Mucosa of descending colon (tissue), 3 donors: ENCODE measurements around the gene PROSER2. TPM values are rescaled to one million over a fixed set of nuclear protein-coding genes. Genes with fewer than 3 reads are reported as not detected.
A peak's percentile ranks its signal among the peaks of the same experiment; 100 is the strongest.

Experiments
- ATAC-seq: fragments of 200-7000 bp; cut with Tn5 transposase; one replicate; pipeline ENCODE4 v1.9.1; 2020; ENCODE audit warnings: mild to moderate bottlenecking, moderate library complexity
- DNase-seq, 3 donors: peaks; one replicate each; pipeline ENCODE4 v3.0.0-alpha.2; 2020
- H3K36me3 ChIP-seq: fragments of 200-600 bp; one replicate; pipeline ENCODE4 v1.8.0; 2021; ENCODE audit warnings: low read depth, mild to moderate bottlenecking
- H3K4me1 ChIP-seq: fragments of 200-600 bp; one replicate; pipeline ENCODE4 v1.8.0; 2021; ENCODE audit warnings: low read depth, mild to moderate bottlenecking
- H3K4me3 ChIP-seq: fragments of 200-600 bp; one replicate; pipeline ENCODE4 v1.8.0; 2021; ENCODE audit warnings: mild to moderate bottlenecking
- H3K9me3 ChIP-seq: fragments of 200-600 bp; one replicate; pipeline ENCODE4 v1.8.0; 2021; ENCODE audit warnings: mild to moderate bottlenecking
- intact Hi-C, 2 donors: fragments of 100-400 bp; cut with DNase I in 1 of 2; cut with micrococcal nuclease in 1 of 2; formaldehyde crosslinking; loops; one replicate each; pipeline versions ENCODE4 v1.11.0 to v1.11.1; 2022; cut with DNase I, micrococcal nuclease
- total RNA-seq, 3 donors: library from RNA; stranded (reverse); fragmentation: NEBNext Ultra II Directional in 2 of 3; extraction: Animal tissue kit (Norgen Biotek cat#: 25700) in 2 of 3; gene quantifications; one replicate each; pipeline versions ENCODE4 v1.2.1 to v1.2.4, GENCODE V29; 2021 to 2023
- TF ChIP-seq, protein P1 (sequence below): fragments of 200-600 bp; IDR thresholded peaks from one replicate; pipeline ENCODE4 v1.8.0; 2022; ENCODE audit warnings: antibody characterized with exemption, mild to moderate bottlenecking
- donor health status: DM: no; HTN: no; CAD: no; lungs with moderate emphysema.
- donor health status: DM: no; HTN: no; CAD: no.
- donor health status: DM: no; HTN: yes; CAD: no.

PROSER2 gene
- total RNA-seq, 3 donors from 2014 or later, result 3.9 to 10.4 (median 6.2) TPM

DNA sequence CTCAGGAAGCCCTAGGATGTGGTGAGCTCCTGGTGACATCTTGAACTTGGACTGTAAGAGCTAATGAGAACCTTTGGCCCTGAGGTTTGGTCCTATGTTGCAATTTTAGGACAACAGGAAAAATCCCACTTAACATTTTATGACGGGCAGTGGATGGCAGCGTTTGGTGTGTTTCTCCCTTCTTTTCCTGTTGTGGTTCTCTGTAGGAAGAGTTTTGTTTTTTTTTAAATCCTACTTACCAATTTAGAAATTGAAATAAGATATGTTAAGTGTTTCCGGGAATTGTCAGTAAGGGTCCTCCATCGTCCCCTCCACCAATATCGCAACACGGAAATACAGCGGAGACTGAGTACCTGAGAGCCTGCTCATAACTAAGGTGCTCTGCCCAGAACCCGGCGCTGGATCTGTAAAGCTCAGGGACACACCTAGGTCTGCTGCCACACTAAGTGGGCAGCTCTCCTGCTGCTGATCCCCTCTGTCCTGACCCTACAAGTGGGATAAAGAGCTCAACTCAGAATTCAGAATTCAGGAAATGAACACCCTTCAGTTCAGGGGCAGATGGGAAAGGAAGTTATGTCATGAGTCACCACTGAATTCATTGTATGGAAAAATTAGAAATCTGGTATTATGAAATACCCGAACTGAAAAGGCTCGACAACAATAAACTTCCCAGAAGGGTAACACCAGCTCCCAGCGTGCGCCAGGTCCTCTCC, 9.1 kb upstream of the PROSER2 start:
- H3K36me3 ChIP-seq, result no peaks in the 10 kb centered on the region
- no peaks in the 10 kb centered on the region for H3K4me1 ChIP-seq
- intact Hi-C loops, result no loop called here
- ATAC-seq (no peak), DNase-seq (no peak)
- TF ChIP-seq, protein P1, sequence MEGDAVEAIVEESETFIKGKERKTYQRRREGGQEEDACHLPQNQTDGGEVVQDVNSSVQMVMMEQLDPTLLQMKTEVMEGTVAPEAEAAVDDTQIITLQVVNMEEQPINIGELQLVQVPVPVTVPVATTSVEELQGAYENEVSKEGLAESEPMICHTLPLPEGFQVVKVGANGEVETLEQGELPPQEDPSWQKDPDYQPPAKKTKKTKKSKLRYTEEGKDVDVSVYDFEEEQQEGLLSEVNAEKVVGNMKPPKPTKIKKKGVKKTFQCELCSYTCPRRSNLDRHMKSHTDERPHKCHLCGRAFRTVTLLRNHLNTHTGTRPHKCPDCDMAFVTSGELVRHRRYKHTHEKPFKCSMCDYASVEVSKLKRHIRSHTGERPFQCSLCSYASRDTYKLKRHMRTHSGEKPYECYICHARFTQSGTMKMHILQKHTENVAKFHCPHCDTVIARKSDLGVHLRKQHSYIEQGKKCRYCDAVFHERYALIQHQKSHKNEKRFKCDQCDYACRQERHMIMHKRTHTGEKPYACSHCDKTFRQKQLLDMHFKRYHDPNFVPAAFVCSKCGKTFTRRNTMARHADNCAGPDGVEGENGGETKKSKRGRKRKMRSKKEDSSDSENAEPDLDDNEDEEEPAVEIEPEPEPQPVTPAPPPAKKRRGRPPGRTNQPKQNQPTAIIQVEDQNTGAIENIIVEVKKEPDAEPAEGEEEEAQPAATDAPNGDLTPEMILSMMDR, result no peak
- H3K4me3 ChIP-seq, result no peak overlapping the region
- no peaks in the 10 kb centered on the region for H3K9me3 ChIP-seq

DNA sequence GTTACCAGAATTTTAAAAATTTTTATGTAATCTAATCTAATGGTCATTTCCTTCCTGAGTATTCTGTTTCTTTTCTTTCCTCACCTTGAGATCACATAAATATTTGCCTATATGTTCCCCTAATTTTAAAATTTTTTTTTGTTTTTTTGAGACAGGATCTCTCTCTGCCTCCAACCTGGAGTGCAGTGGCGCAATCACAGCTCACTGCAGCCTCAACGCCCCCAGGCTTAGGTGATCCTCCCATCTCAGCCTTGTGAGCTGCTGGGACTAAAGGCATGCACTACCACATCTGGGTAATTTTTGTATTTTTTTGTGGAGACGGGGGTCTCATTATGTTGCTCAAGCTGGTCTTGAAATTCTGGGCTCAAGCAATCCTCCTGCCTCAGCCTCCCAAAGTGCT, 4.1 kb upstream of the PROSER2 start:
- no peak for ATAC-seq
- Histone ChIP-seq H3K4me3 (no peak overlapping the region), H3K9me3 (no peaks in the 10 kb centered on the region), H3K4me1 (no peaks in the 10 kb centered on the region), H3K36me3 (no peaks in the 10 kb centered on the region)
- no peak for DNase-seq
- intact Hi-C loops, result no loop called here
- TF ChIP-seq, protein P1, result no peak

DNA sequence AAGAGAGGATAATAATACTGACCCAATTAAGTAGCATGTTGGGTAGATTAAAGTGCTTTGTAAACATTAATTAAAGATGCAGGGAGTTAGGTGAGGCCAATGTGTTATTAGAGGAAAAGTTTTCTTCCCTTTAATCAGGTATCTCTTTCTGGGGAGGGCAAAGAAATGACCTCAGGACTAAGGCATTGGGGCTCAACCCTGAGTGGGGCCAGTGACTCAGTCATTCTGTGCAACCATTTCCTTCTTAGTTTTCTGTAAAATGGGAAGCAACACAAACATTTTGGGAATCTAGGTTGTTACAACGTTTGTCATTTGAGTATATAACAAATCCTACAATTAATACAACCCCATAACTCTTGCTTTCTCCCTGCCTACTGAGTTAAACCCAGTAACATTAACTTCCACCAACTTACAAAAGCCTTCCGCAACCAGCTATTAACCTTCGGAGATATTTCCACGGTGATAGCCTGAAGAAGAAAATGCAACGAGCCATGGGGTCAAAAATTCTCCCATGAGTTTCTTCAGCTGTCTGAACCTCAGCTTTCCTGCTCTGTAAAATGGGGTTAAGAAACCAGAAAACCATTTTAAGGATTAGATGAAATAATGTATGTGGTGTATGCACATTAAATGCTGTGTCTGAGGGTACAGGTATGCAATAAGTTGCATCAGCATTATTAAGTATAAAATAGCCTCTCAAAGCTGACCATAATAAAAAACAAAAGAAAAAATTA, 965 bp upstream of the PROSER2 start:
- Histone ChIP-seq H3K9me3 (no peaks in the 10 kb centered on the region), H3K4me3 (no peak overlapping the region), H3K36me3 (no peaks in the 10 kb centered on the region), H3K4me1 (no peaks in the 10 kb centered on the region)
- TF ChIP-seq, protein P1, result no peak
- intact Hi-C loops, result no loop called here
- DNase-seq (no peak), ATAC-seq (no peak)

DNA sequence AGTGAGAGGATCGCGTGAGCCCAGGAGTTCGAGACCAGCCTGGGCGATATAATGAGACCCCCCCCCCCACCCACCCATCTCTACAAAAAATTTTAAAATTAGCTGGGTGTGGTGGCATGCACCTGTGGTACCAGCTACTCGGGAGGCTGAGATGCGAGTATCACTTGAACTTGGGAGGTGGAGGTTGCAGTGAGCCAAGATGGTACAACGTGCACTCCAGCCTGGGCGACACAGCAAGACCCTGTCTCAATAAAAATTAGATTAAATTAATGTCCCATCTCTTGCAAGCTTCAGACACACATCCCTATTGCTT, 391 bp upstream of the PROSER2 start:
- H3K4me3 ChIP-seq, result no peak overlapping the region
- no peak for DNase-seq
- ATAC-seq, result no peak
- H3K36me3 ChIP-seq, result no peaks in the 10 kb centered on the region
- intact Hi-C loops, result no loop called here
- TF ChIP-seq, protein P1, result no peak
- no peaks in the 10 kb centered on the region for H3K9me3 ChIP-seq
- H3K4me1 ChIP-seq, result no peaks in the 10 kb centered on the region

DNA sequence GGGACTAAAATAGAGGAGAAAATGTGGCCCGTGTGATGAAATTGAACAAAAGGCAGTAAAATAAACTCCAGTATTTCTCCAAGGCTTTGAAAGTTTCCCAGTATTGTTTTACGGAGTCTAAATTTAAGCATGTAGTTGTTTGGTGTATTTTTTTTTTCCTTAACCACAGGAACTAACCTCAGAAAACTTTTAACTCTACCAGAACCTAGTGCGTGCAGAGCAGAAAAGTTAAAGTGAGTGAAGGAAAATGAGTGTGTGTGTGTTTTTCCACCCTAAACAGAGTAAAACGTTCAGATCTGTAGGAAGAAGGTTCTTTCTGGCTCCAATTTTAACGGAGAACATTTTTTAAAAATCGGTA, 812 bp downstream of the PROSER2 start:
- no peak for DNase-seq
- H3K4me3 ChIP-seq, result peak overlapping the region; percentile 35
- TF ChIP-seq, protein P1, result no peak

More for the DNA sequence above, 812 bp downstream of the PROSER2 start:
- H3K9me3 ChIP-seq, result no peaks in the 10 kb centered on the region
- no peaks in the 10 kb centered on the region for H3K4me1 ChIP-seq
- intact Hi-C loops, result no loop called here
- ATAC-seq, result no peak
- H3K36me3 ChIP-seq, result no peaks in the 10 kb centered on the region
